Effector CD8-positive, alpha-beta T cell (primary cell): Measurements from ENCODE around the gene CFAP65.

ENCODE experiments used
- DNase-seq: peaks from one replicate; lab custom pipeline; 2025; lab: John Stamatoyannopoulos, UW

The CFAP65 gene

GRCh38 chr2:219060821-219061791 lies 19.8 kb upstream of the CFAP65 start, which contains the start of gene IHH:
Gene IHH (minus strand): TSS chr2:219060921. CDS start chr2:219060467, 454 bp downstream.
- DNase-seq: no peak

- DNase-seq: no peak
Observed at GRCh38 chr2:219059725-219060682, 18.7 kb upstream of the CFAP65 start.

GRCh38 chr2:219059375-219059724 lies 18.0 kb upstream of the CFAP65 start:
- no peak for DNase-seq

GRCh38 chr2:219058541-219059374 lies 17.4 kb upstream of the CFAP65 start:
- no peak for DNase-seq

GRCh38 chr2:219057709-219058540 lies 16.6 kb upstream of the CFAP65 start:
- peak; percentile 59 for DNase-seq

- no peak for DNase-seq
Observed at GRCh38 chr2:219056896-219057708, 15.8 kb upstream of the CFAP65 start.

GRCh38 chr2:219056176-219056895 lies 15.0 kb upstream of the CFAP65 start:
- no peak for DNase-seq

- DNase-seq: no peak
Observed at GRCh38 chr2:219054956-219055903, 13.9 kb upstream of the CFAP65 start.

- DNase-seq: no peak
Observed at GRCh38 chr2:219049282-219049681, 8.0 kb upstream of the CFAP65 start.

GRCh38 chr2:219045937-219046550 lies 4.7 kb upstream of the CFAP65 start:
- DNase-seq: no peak

GRCh38 chr2:219042750-219043149 lies 1.4 kb upstream of the CFAP65 start:
- DNase-seq: no peak

GRCh38 chr2:219042157-219042556 lies 841 bp upstream of the CFAP65 start:
- no peak for DNase-seq

- DNase-seq: no peak
Observed at GRCh38 chr2:219038600-219038999, 2.7 kb downstream of the CFAP65 start.

GRCh38 chr2:219037783-219038499 lies 3.4 kb downstream of the CFAP65 start:
- no peak for DNase-seq

GRCh38 chr2:219035942-219036341 lies 5.4 kb downstream of the CFAP65 start:
- no peak for DNase-seq

- DNase-seq: no peak
Observed at GRCh38 chr2:219034823-219035222, 6.5 kb downstream of the CFAP65 start.
